CD14-positive monocyte (primary cell): ENCODE data around the gene ZNF506. TPM values are rescaled to one million over a fixed set of nuclear protein-coding genes. Genes with fewer than 3 reads are reported as not detected.

Source experiments
- DNase-seq, 3 donors: peaks; one replicate each; pipeline ENCODE4 v3.0.0-alpha.2; 2011 to 2022
- H2AFZ ChIP-seq: 2 replicates; pipeline ENCODE4 v1.6.0; 2012; ENCODE audit warnings: mild to moderate bottlenecking, low read depth, low read length, inconsistent platforms; ENCODE audit not compliant: insufficient read depth, poor library complexity, severe bottlenecking
- H3K27ac ChIP-seq, 2 donors: 1 replicate in 1 of 2; 2 replicates in 1 of 2; pipeline ENCODE4 v1.5.1; 2012 to 2013; ENCODE audit warnings: low read length in 2 of 2, control low read depth in 1 of 2, inconsistent platforms in 1 of 2, low read depth in 1 of 2, mild to moderate bottlenecking in 1 of 2
- H3K27me3 ChIP-seq, 2 donors: one replicate each; pipeline versions ENCODE4 v1.6.0 to v1.6.1; 2011 to 2013; ENCODE audit warnings: low read length in 2 of 2; ENCODE audit not compliant: control insufficient read depth in 2 of 2, insufficient read depth in 2 of 2
- H3K36me3 ChIP-seq, 2 donors: replicated peaks in 1 of 2; 1 replicate in 1 of 2; 2 replicates in 1 of 2; pipeline versions ENCODE4 v1.5.1 to v1.6.1; 2012 to 2013; ENCODE audit warnings: low read length in 2 of 2, control low read depth in 1 of 2, inconsistent platforms in 1 of 2, mild to moderate bottlenecking in 1 of 2; ENCODE audit not compliant: insufficient read depth in 2 of 2, control insufficient read depth in 1 of 2
- H3K4me1 ChIP-seq, 2 donors: 1 replicate in 1 of 2; 2 replicates in 1 of 2; pipeline versions ENCODE4 v1.5.1 to v1.6.1; 2012 to 2013; ENCODE audit warnings: low read length in 2 of 2, control low read depth in 1 of 2, inconsistent platforms in 1 of 2, mild to moderate bottlenecking in 1 of 2, moderate library complexity in 1 of 2; ENCODE audit not compliant: insufficient read depth in 2 of 2, control insufficient read depth in 1 of 2
- H3K4me2 ChIP-seq: replicated peaks from 2 replicates; pipeline ENCODE3; 2012; ENCODE audit warnings: low read length, moderate library complexity, mild to moderate bottlenecking; ENCODE audit not compliant: poor library complexity, severe bottlenecking; ENCODE audit errors: extremely low read depth
- H3K4me3 ChIP-seq, 3 experiments: fragments of 200-600 bp in 1 of 3; sonication (generic) in 1 of 3; replicated peaks in 1 of 3; 1 replicate in 2 of 3; 2 replicates in 1 of 3; pipeline ENCODE4 v1.5.1; 2011 to 2013; ENCODE audit warnings: low read length in 3 of 3, mild to moderate bottlenecking in 3 of 3, control low read depth in 2 of 3, low read depth in 2 of 3, inconsistent platforms in 1 of 3, moderate library complexity in 1 of 3
- H3K79me2 ChIP-seq: 2 replicates; pipeline ENCODE4 v1.6.0; 2012; ENCODE audit warnings: mild to moderate bottlenecking, control low read depth, inconsistent platforms, low read length, moderate library complexity; ENCODE audit not compliant: insufficient read depth
- H3K9ac ChIP-seq: 2 replicates; pipeline ENCODE4 v1.6.0; 2017; ENCODE audit warnings: low read length, mild to moderate bottlenecking; ENCODE audit not compliant: insufficient read depth, poor library complexity, severe bottlenecking
- H3K9me3 ChIP-seq, 2 donors: replicated peaks in 1 of 2; 1 replicate in 1 of 2; 2 replicates in 1 of 2; pipeline versions ENCODE4 v1.5.1 to v1.6.1; 2012 to 2013; ENCODE audit warnings: low read length in 2 of 2, control low read depth in 1 of 2; ENCODE audit not compliant: control insufficient read depth in 1 of 2, insufficient read depth in 1 of 2
- H4K20me1 ChIP-seq: 2 replicates; pipeline ENCODE4 v1.6.0; 2012; ENCODE audit warnings: mild to moderate bottlenecking, low read length, control low read depth, moderate library complexity; ENCODE audit not compliant: insufficient read depth
- H3K27ac Mint-ChIP-seq, 7 donors: one replicate each; pipeline ENCODE4 v1.8.0; 2020; ENCODE audit warnings: mild to moderate bottlenecking in 7 of 7, mixed read lengths in 7 of 7, moderate library complexity in 6 of 7, inconsistent platforms in 2 of 7
- H3K27me3 Mint-ChIP-seq, 3 donors: one replicate each; pipeline ENCODE4 v1.8.0; 2021 to 2022; ENCODE audit warnings: low read depth in 3 of 3, mild to moderate bottlenecking in 3 of 3, mixed read lengths in 3 of 3, moderate library complexity in 3 of 3, inconsistent platforms in 1 of 3
- H3K36me3 Mint-ChIP-seq, 2 donors: one replicate each; pipeline ENCODE4 v1.8.0; 2020; ENCODE audit warnings: mixed read lengths in 2 of 2, inconsistent platforms in 1 of 2, mild to moderate bottlenecking in 1 of 2
- H3K4me1 Mint-ChIP-seq: one replicate; pipeline ENCODE4 v1.8.0; 2020; ENCODE audit warnings: mild to moderate bottlenecking, mixed read lengths
- H3K4me3 Mint-ChIP-seq, 2 donors: one replicate each; pipeline ENCODE4 v1.8.0; 2020; ENCODE audit warnings: mild to moderate bottlenecking in 2 of 2, mixed read lengths in 2 of 2, moderate library complexity in 1 of 2
- H3K9me3 Mint-ChIP-seq, 7 donors: one replicate each; pipeline ENCODE4 v1.8.0; 2020 to 2022; ENCODE audit warnings: mixed read lengths in 7 of 7, mild to moderate bottlenecking in 6 of 7, moderate library complexity in 6 of 7, inconsistent platforms in 2 of 7
- CTCF ChIP-seq: fragments of 200-600 bp; IDR thresholded peaks from one replicate; pipeline ENCODE4 v1.8.0; 2022; ENCODE audit warnings: antibody characterized with exemption, mild to moderate bottlenecking
- WGBS: methylation state at CpG from one replicate; pipeline ENCODE4 v1.1.5; 2013; ENCODE audit warnings: missing lambda C conversion rate; ENCODE audit not compliant: insufficient coverage; 5-methylcytosine and 5-hydroxymethylcytosine counted together
- intact Hi-C, 2 donors: fragments of 100-400 bp; cut with micrococcal nuclease; formaldehyde crosslinking; loops; one replicate each; pipeline versions ENCODE4 v1.15.0 to v1.15.1; 2023
- polyA plus RNA-seq, 3 donors: library from polyadenylated mRNA; depleted of rRNA in 1 of 3; unstranded in 2 of 3; stranded (reverse) in 1 of 3; fragments of 300-500 nt in 2 of 3; fragments of >200 nt in 1 of 3; fragmentation: Illumina TruSeq in 2 of 3; gene quantifications; 1 replicate in 2 of 3; 2 replicates in 1 of 3; pipeline ENCODE4 v1.2.3, GENCODE V29; 2012 to 2021
- small RNA-seq: library from RNA; depleted of rRNA; stranded (forward); fragments of <200 nt; gene quantifications from one replicate; pipeline ENCODE3, GENCODE V24; 2012; ENCODE audit warnings: low read depth; ENCODE audit not compliant: insufficient read length

ZNF506 gene
- polyA plus RNA-seq, 3 donors: 4.1 to 8.3 (median 6.1) TPM

GRCh38 chr19:19743176-19743575, 78.4 kb downstream of the ZNF506 start:
- no peak overlapping the region for H2AFZ ChIP-seq
- peaks cover 89 to 99% of the 10 kb centered on the region in 2 donors for H3K9me3 ChIP-seq
- Mint-ChIP-seq H3K9me3 (peaks cover 53 to 98% (median 92%) of the 10 kb centered on the region in 7 donors), H3K4me1 (no peaks in the 10 kb centered on the region), H3K4me3 (no peak overlapping the region), H3K27ac (no peak overlapping the region), H3K36me3 (no peaks in the 10 kb centered on the region), H3K27me3 (peaks cover 0 to 5% (median 1%) of the 10 kb centered on the region in 3 donors)
- H3K4me3 ChIP-seq: no peak overlapping the region
- H4K20me1 ChIP-seq: no peaks in the 10 kb centered on the region
- no peaks in the 10 kb centered on the region for H3K27me3 ChIP-seq
- H3K79me2 ChIP-seq: no peaks in the 10 kb centered on the region
- H3K4me2 ChIP-seq: no peak overlapping the region
- no peak overlapping the region for H3K27ac ChIP-seq
- DNase-seq: no peak
- intact Hi-C loops: no loop called here
- H3K9ac ChIP-seq: no peak overlapping the region
- H3K4me1 ChIP-seq: no peaks in the 10 kb centered on the region
- no peaks in the 10 kb centered on the region for H3K36me3 ChIP-seq
- TF ChIP-seq CTCF: no peak
- 82% methylated on average over 6 of the region's 6 CpGs for WGBS

- no peak for TF ChIP-seq CTCF
- 97% methylated on average over 9 of the region's 9 CpGs for WGBS
- Histone ChIP-seq H3K4me3 (no peak overlapping the region), H3K27me3 (no peaks in the 10 kb centered on the region), H3K36me3 (no peaks in the 10 kb centered on the region), H3K27ac (no peak overlapping the region), H3K4me1 (no peaks in the 10 kb centered on the region), H3K9me3 (peaks cover 87 to 99% of the 10 kb centered on the region in 2 donors), H2AFZ (no peak overlapping the region), H3K4me2 (no peak overlapping the region), H3K79me2 (no peaks in the 10 kb centered on the region), H3K9ac (no peak overlapping the region), H4K20me1 (no peaks in the 10 kb centered on the region)
- Mint-ChIP-seq H3K9me3 (peaks cover 56 to 96% (median 94%) of the 10 kb centered on the region in 7 donors), H3K36me3 (no peaks in the 10 kb centered on the region), H3K27me3 (peaks cover 0 to 5% (median 1%) of the 10 kb centered on the region in 3 donors), H3K4me1 (no peaks in the 10 kb centered on the region), H3K27ac (no peak overlapping the region), H3K4me3 (no peak overlapping the region)
- DNase-seq: no peak
- intact Hi-C loops: no loop called here
Measured at GRCh38 chr19:19742773-19743172, 78.8 kb downstream of the ZNF506 start.

Small RNA genes lying within 50 kb of the gene (small RNA-seq; reads per million reads assigned to genes)
- gene AC011477.5: not detected

Other genes with a start within 250 kb of the ZNF506 start
- 1 to 10 TPM in 1 of 3 donors, not detected in 2; 2.4 TPM for gene PBX4, start 203.1 kb downstream of the ZNF506 start, polyA plus RNA-seq
- gene LPAR2, start 193.5 kb downstream of the ZNF506 start, polyA plus RNA-seq: 100 to 1,000 TPM in 1 of 3 donors, 1 to 10 TPM in 2; 1.9 to 108 (median 2.2) TPM
- 10 to 100 TPM; 41.4 to 91.4 (median 75.1) TPM for gene GMIP, start 178.1 kb downstream of the ZNF506 start, polyA plus RNA-seq
- gene ATP13A1, start 158.1 kb downstream of the ZNF506 start, polyA plus RNA-seq: 100 to 1,000 TPM in 1 of 3 donors, 10 to 100 TPM in 2; 16.9 to 106 (median 21.9) TPM
- gene ZNF101, start 152.9 kb downstream of the ZNF506 start, polyA plus RNA-seq: 1 to 10 TPM; 4.5 to 8.4 (median 5.5) TPM
- 1 to 10 TPM in 2 of 3 donors, under 1 TPM in 1; 0.88 to 2.1 (median 1.2) TPM for gene ZNF14, start 88.6 kb downstream of the ZNF506 start, polyA plus RNA-seq
- gene ZNF253, start 44.1 kb upstream of the ZNF506 start, polyA plus RNA-seq: 1 to 10 TPM in 2 of 3 donors, under 1 TPM in 1; 0.45 to 1.5 (median 1.1) TPM
- gene ZNF93, start 79.2 kb upstream of the ZNF506 start, polyA plus RNA-seq: 1 to 10 TPM; 2.4 to 4.6 (median 2.8) TPM
- gene ZNF682, start 217.8 kb upstream of the ZNF506 start, polyA plus RNA-seq: 1 to 10 TPM in 1 of 3 donors, under 1 TPM in 1, not detected in 1; 0.48 to 1.7 TPM